SK-N-SH treated with all-trans-retinoic acid at 6 μM for 48 hours (cell line): ENCODE results near the gene MT1H.

ENCODE experiments used
- BACH2 ChIP-seq: fragments of 250-450 bp; sonication (Bioruptor Pico); IDR thresholded peaks from 2 replicates; pipeline ENCODE4 v1.9.0; 2021; ENCODE audit warnings: mild to moderate bottlenecking, borderline replicate concordance
- CSDC2 ChIP-seq: fragments of 250-450 bp; sonication (Bioruptor Pico); IDR thresholded peaks from 2 replicates; pipeline ENCODE4 v1.5.0; 2020; ENCODE audit warnings: mild to moderate bottlenecking, moderate library complexity
- ESRRG ChIP-seq: fragments of 250-450 bp; sonication (Bioruptor Pico); IDR thresholded peaks from 2 replicates; pipeline ENCODE4 v1.6.1; 2021; ENCODE audit warnings: mild to moderate bottlenecking
- RARB ChIP-seq: fragments of 250-450 bp; sonication (Bioruptor Pico); IDR thresholded peaks from 2 replicates; pipeline ENCODE4 v1.8.0; 2021; ENCODE audit warnings: mild to moderate bottlenecking, moderate library complexity
- TF ChIP-seq, protein P1 (sequence below): fragments of 250-450 bp; sonication (Bioruptor Pico); IDR thresholded peaks from 2 replicates; pipeline ENCODE4 v1.5.0; 2020; ENCODE audit warnings: mild to moderate bottlenecking, moderate library complexity

DNA sequence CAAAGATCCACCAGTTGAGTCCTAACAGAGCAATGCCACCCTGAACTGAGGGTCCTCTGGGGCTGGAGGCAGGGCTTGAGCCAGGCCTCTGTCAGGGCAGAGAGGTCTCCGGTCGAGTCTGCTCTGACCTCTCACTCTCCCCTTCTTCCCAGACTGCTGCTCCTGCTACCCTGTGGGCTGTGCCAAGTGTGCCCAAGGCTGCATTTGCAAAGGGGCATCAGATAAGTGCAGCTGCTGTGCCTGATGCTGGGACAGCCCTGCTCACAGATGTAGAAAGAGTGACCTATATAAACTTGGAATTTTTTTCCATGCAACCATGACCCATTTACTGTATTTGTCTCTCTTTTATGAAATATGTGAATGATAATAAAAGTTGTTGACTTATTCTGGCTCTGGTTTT lies 20.3 kb upstream of the MT1H start:
- TF ChIP-seq, protein P1, sequence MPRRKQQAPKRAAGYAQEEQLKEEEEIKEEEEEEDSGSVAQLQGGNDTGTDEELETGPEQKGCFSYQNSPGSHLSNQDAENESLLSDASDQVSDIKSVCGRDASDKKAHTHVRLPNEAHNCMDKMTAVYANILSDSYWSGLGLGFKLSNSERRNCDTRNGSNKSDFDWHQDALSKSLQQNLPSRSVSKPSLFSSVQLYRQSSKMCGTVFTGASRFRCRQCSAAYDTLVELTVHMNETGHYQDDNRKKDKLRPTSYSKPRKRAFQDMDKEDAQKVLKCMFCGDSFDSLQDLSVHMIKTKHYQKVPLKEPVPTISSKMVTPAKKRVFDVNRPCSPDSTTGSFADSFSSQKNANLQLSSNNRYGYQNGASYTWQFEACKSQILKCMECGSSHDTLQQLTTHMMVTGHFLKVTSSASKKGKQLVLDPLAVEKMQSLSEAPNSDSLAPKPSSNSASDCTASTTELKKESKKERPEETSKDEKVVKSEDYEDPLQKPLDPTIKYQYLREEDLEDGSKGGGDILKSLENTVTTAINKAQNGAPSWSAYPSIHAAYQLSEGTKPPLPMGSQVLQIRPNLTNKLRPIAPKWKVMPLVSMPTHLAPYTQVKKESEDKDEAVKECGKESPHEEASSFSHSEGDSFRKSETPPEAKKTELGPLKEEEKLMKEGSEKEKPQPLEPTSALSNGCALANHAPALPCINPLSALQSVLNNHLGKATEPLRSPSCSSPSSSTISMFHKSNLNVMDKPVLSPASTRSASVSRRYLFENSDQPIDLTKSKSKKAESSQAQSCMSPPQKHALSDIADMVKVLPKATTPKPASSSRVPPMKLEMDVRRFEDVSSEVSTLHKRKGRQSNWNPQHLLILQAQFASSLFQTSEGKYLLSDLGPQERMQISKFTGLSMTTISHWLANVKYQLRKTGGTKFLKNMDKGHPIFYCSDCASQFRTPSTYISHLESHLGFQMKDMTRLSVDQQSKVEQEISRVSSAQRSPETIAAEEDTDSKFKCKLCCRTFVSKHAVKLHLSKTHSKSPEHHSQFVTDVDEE: no peak
- TF ChIP-seq RARB (CRISPR knock-in tag): no peak
- TF ChIP-seq BACH2: no peak
- no peak for TF ChIP-seq ESRRG (CRISPR knock-in tag)
- TF ChIP-seq CSDC2 (CRISPR knock-in tag): no peak
